Testis (tissue), 2 donors: ENCODE measurements around the gene PON1.

Experiments
- POLR2A ChIP-seq: fragments of 450-650 bp; IDR thresholded peaks from one replicate; pipeline ENCODE4 v1.6.1; 2017; ENCODE audit warnings: antibody characterized with exemption, mild to moderate bottlenecking, moderate library complexity
- TF ChIP-seq, protein P1 (sequence below), 3 experiments: fragments of 450-650 bp in 2 of 3; fragments of 200-600 bp in 1 of 3; sonication (generic) in 1 of 3; IDR thresholded peaks; one replicate each; pipeline ENCODE4 v1.5.1; 2016 to 2019; ENCODE audit warnings: antibody characterized with exemption in 3 of 3, mild to moderate bottlenecking in 2 of 3, moderate library complexity in 1 of 3

DNA sequence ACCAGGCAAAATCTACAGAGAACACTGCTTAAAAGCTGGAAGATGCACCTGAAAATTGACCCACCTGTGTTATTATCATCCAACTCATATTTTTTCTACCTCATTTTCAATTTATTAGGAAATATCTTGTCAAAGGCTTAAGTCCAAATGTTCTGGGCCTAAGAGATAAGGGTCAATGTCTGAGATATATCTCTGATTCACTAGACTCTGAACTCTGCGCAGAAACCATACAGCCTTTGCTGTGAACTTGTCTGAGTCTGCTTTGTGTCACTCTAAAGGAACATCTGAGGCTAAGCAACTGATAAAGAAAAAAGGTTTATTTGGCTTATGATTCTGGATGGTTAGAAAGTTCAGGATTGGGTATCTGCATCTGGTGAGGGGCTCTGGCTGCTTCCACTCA, 3.7 kb downstream of the PON1 start:
- TF ChIP-seq, protein P1, sequence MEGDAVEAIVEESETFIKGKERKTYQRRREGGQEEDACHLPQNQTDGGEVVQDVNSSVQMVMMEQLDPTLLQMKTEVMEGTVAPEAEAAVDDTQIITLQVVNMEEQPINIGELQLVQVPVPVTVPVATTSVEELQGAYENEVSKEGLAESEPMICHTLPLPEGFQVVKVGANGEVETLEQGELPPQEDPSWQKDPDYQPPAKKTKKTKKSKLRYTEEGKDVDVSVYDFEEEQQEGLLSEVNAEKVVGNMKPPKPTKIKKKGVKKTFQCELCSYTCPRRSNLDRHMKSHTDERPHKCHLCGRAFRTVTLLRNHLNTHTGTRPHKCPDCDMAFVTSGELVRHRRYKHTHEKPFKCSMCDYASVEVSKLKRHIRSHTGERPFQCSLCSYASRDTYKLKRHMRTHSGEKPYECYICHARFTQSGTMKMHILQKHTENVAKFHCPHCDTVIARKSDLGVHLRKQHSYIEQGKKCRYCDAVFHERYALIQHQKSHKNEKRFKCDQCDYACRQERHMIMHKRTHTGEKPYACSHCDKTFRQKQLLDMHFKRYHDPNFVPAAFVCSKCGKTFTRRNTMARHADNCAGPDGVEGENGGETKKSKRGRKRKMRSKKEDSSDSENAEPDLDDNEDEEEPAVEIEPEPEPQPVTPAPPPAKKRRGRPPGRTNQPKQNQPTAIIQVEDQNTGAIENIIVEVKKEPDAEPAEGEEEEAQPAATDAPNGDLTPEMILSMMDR (IDR thresholded peaks at IDR 0.05): no peak
- no peak for TF ChIP-seq POLR2A
